Endothelial cell of umbilical vein (primary cell): ENCODE results near the gene MARCHF7. TPM values are rescaled to one million over a fixed set of nuclear protein-coding genes. Genes with fewer than 3 reads are reported as not detected.

Experiments used
- BruUV-seq: library from RNA; stranded (reverse); fragments of 400-500 nt; replicated peaks from 2 replicates; lab custom pipeline; 2021; lab: Mats Ljungman, UMichigan
- CTCF ChIA-PET: fragments of 300-600, 350-600 bp; sonication (Branson Sonifier 250); formaldehyde crosslinking; loops from one replicate; lab custom pipeline; 2021; ENCODE audit warnings: antibody characterized with exemption, inconsistent platforms; lab: Charles Lee
- POLR2A ChIA-PET: fragments of 300-600, 350-600 bp; sonication (Branson Sonifier 250); formaldehyde crosslinking; loops from one replicate; lab custom pipeline; 2021; ENCODE audit warnings: antibody characterized with exemption, inconsistent platforms; lab: Charles Lee
- DNase-seq: peaks from one replicate; pipeline ENCODE4 v3.0.0-alpha.2; 2011; ENCODE audit warnings: low read depth, low spot score
- FAIRE-seq: peaks from 2 replicates; lab custom pipeline; 2011; peaks lifted over from hg19 to GRCh38; lab: Jason Lieb, UNC
- H2AFZ ChIP-seq: 2 replicates; pipeline ENCODE4 v1.6.0; 2012; ENCODE audit warnings: low read depth, low read length, control low read depth, inconsistent platforms
- H3K27ac ChIP-seq: 2 replicates; pipeline ENCODE4 v1.5.1; 2011; ENCODE audit warnings: low read depth, mild to moderate bottlenecking, control low read depth, low read length, moderate library complexity; ENCODE audit not compliant: insufficient read depth
- H3K27me3 ChIP-seq, 2 experiments: 2 replicates each; pipeline versions ENCODE4 v1.6.0 to v1.6.1; 2011; ENCODE audit warnings: low read length in 2 of 2, mixed read lengths in 1 of 2; ENCODE audit not compliant: control insufficient read depth in 2 of 2, insufficient read depth in 2 of 2
- H3K36me3 ChIP-seq, 2 experiments: 2 replicates in 1 of 2; 3 replicates in 1 of 2; pipeline ENCODE4 v1.5.1; 2011; ENCODE audit warnings: low read length in 2 of 2, mild to moderate bottlenecking in 1 of 2, moderate library complexity in 1 of 2; ENCODE audit not compliant: control insufficient read depth in 2 of 2, insufficient read depth in 2 of 2; ENCODE audit errors: extremely low read depth in 1 of 2
- H3K4me1 ChIP-seq: 3 replicates; pipeline ENCODE4 v1.5.1; 2011; ENCODE audit warnings: mild to moderate bottlenecking, low read length; ENCODE audit not compliant: control insufficient read depth, insufficient read depth; ENCODE audit errors: extremely low read depth
- H3K4me2 ChIP-seq: 2 replicates; pipeline ENCODE4 v1.6.1; 2011; ENCODE audit warnings: low read length, control low read depth, mixed read lengths; ENCODE audit not compliant: insufficient read depth
- H3K4me3 ChIP-seq, 3 experiments: fragments of 200-600 bp in 1 of 3; sonication (generic), shearing (Covaris generic) in 1 of 3; replicated peaks in 1 of 3; 2 replicates each; pipeline ENCODE4 v1.5.1; 2011 to 2016; ENCODE audit warnings: control low read depth in 3 of 3, low read length in 3 of 3, mild to moderate bottlenecking in 2 of 3, inconsistent platforms in 1 of 3, low read depth in 1 of 3, moderate library complexity in 1 of 3; ENCODE audit not compliant: insufficient read depth in 1 of 3
- H3K79me2 ChIP-seq: 2 replicates; pipeline ENCODE4 v1.6.0; 2012; ENCODE audit warnings: low read length, inconsistent platforms; ENCODE audit not compliant: control insufficient read depth, insufficient read depth
- H3K9ac ChIP-seq: replicated peaks from 2 replicates; pipeline ENCODE3; 2011; ENCODE audit warnings: low read length, control low read depth; ENCODE audit not compliant: insufficient read depth; ENCODE audit errors: extremely low read depth
- H3K9me1 ChIP-seq: replicated peaks from 3 replicates; pipeline ENCODE4 v1.6.0; 2011; ENCODE audit warnings: mild to moderate bottlenecking, low read length; ENCODE audit not compliant: control insufficient read depth, insufficient read depth; ENCODE audit errors: extremely low read depth
- H3K9me3 ChIP-seq: replicated peaks from 2 replicates; pipeline ENCODE4 v1.5.1; 2012; ENCODE audit warnings: low read length, inconsistent platforms; ENCODE audit not compliant: control insufficient read depth, insufficient read depth
- H4K20me1 ChIP-seq: replicated peaks from 2 replicates; pipeline ENCODE3; 2011; ENCODE audit warnings: mild to moderate bottlenecking, low read length; ENCODE audit not compliant: control insufficient read depth, insufficient read depth; ENCODE audit errors: extremely low read depth
- CTCF ChIP-seq, 2 donors: IDR thresholded peaks; 1 replicate in 1 of 2; 2 replicates in 1 of 2; pipeline ENCODE4 v1.5.1; 2011; ENCODE audit warnings: low read length in 2 of 2, mild to moderate bottlenecking in 2 of 2, moderate library complexity in 2 of 2, control low read depth in 1 of 2, inconsistent platforms in 1 of 2, low read depth in 1 of 2; ENCODE audit not compliant: insufficient read depth in 1 of 2; ENCODE audit errors: extremely low read depth in 1 of 2
- EZH2 ChIP-seq: IDR thresholded peaks from 2 replicates; pipeline ENCODE4 v1.6.1; 2012; ENCODE audit warnings: borderline replicate concordance, low read depth, mild to moderate bottlenecking, moderate library complexity, low read length, inconsistent platforms; ENCODE audit not compliant: severe bottlenecking
- FOS ChIP-seq: IDR thresholded peaks from 2 replicates; pipeline ENCODE4 v1.6.1; 2011; ENCODE audit warnings: mild to moderate bottlenecking, low read length, moderate library complexity, borderline replicate concordance; ENCODE audit not compliant: insufficient read depth
- GATA2 ChIP-seq: IDR thresholded peaks from 2 replicates; pipeline ENCODE4 v1.7.0; 2011; ENCODE audit warnings: low read depth, mild to moderate bottlenecking, moderate library complexity, mixed read lengths, low read length; ENCODE audit not compliant: insufficient read length, insufficient read depth
- JUN ChIP-seq: IDR thresholded peaks from 2 replicates; pipeline ENCODE4 v1.6.1; 2011; ENCODE audit warnings: borderline replicate concordance, low read depth; ENCODE audit not compliant: insufficient read length, insufficient read depth
- MYC ChIP-seq: IDR thresholded peaks from one replicate; pipeline ENCODE4 v1.6.1; 2011; ENCODE audit warnings: mild to moderate bottlenecking, low read depth, low read length
- POLR2A ChIP-seq: IDR thresholded peaks from 2 replicates; pipeline ENCODE4 v1.6.1; 2012; ENCODE audit warnings: low read depth, mild to moderate bottlenecking, control low read depth, low read length
- POLR2AphosphoS5 ChIP-seq: IDR thresholded peaks from 2 replicates; pipeline ENCODE4 v1.6.1; 2012; ENCODE audit warnings: low read depth, mild to moderate bottlenecking, control low read depth, low read length, moderate library complexity; ENCODE audit not compliant: insufficient read depth
- dilution Hi-C: fragments of 300-500 bp; cut with MboI; formaldehyde crosslinking; loops from one replicate; pipeline ENCODE4 v1.15.0; 2019; ENCODE audit warnings: low sequenced_read_pairs; ENCODE audit not compliant: extremely low pct_ligation_motif_present
- intact Hi-C: fragments of 100-400 bp; cut with micrococcal nuclease; formaldehyde crosslinking; loops from one replicate; pipeline ENCODE4 v1.10.0; 2022
- polyA plus RNA-seq, 4 experiments: library from polyadenylated mRNA; depleted of rRNA in 3 of 4; stranded (reverse) in 3 of 4; unstranded in 1 of 4; fragments of >200 nt; gene quantifications; 2 replicates each; pipeline versions ENCODE4 v1.2.1 to v1.2.3, GENCODE V29; 2011 to 2012; ENCODE audit warnings: missing spikeins in 1 of 4
- total RNA-seq: library from RNA; stranded (reverse); gene quantifications from 2 replicates; pipeline ENCODE4 v1.2.3, GENCODE V29; 2021
- TF ChIP-seq, protein P1 (sequence below): IDR thresholded peaks from 2 replicates; pipeline ENCODE4 v1.6.1; 2011; ENCODE audit not compliant: insufficient read depth, insufficient read length

The MARCHF7 gene
- total and polyA plus RNA-seq, 2 donors (not counting 3 experiments of a cell fraction or from before 2014, with no cell fraction given): 21.2 to 82.0 TPM

DNA sequence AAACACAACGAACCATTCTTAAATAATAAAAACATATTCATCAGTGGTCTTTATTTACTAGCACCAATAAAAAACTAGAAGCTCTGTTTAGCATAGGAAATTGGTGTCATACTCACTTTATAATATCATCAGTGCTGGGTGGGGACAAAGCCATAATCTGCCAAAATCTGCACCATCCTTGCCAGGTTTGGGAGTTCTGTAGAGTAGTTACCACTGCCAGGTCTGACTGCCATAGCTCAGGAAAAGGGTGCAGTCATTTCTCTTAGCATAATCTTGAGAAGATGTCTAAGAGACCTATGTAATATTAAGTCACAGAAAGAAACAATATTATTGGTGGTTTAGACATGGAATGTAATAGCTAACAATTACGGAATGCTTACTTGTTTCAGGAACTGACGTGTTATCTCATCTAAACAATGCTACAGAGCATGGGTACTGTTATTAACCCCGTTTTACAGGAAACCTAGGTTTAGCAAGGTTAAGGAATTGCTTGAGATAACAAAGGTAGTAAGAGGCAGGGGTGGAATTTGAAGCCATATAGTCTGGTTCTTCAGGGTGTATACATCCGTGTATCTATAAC is 1.6 kb upstream of the MARCHF7 start:
- peaks cover 0 to 1% of the 10 kb centered on the region in 2 experiments for H3K36me3 ChIP-seq
- peaks cover 25% of the 10 kb centered on the region for H3K4me1 ChIP-seq
- peaks cover 34% of the 10 kb centered on the region for H3K79me2 ChIP-seq
- POLR2A ChIA-PET: interaction anchor here (3.3 kb wide), 1 partner anchor 96 kb away, joined by 18 read pairs; no protein-coding TSS in a partner anchor
- intact Hi-C loops (loop anchor here (5.0 to 10.0 kb wide), 4 partner anchors 87 to 573 kb away; partner anchors contain the start of gene CD302), dilution Hi-C loops (loop anchor here (25.0 kb wide), 1 partner anchor 98 kb away; the partner anchor contains the start of gene BAZ2B)
- peak overlapping the region; percentile 97 for H3K4me2 ChIP-seq
- CTCF ChIA-PET: interaction anchor here (1.5 to 1.7 kb wide), 2 partner anchors 89 to 279 kb away, joined by 5 read pairs; no protein-coding TSS in a partner anchor
- H3K27me3 ChIP-seq: no peaks in the 10 kb centered on the region
- H2AFZ ChIP-seq: peak overlapping the region; percentile 58
- H4K20me1 ChIP-seq: peaks cover 7% of the 10 kb centered on the region
- no TSS peak for BruUV-seq
- peak overlapping the region; percentile 86 for H3K27ac ChIP-seq
- no peaks in the 10 kb centered on the region for H3K9me1 ChIP-seq
- FAIRE-seq (peak; percentile 79), DNase-seq (peak; percentile 81)
- H3K9me3 ChIP-seq: no peaks in the 10 kb centered on the region
- peak overlapping the region in 1 of 3 experiments; percentile 88 for H3K4me3 ChIP-seq
- peak overlapping the region; percentile 98 for H3K9ac ChIP-seq
- TF ChIP-seq CTCF (IDR thresholded peaks at IDR 0.05; ENCODE audit: extremely low read depth in 1 of 2, insufficient read depth in 1 of 2, low read depth in 1 of 2, low read length in 2 of 2) (no peak), POLR2AphosphoS5 (peak; percentile 49), JUN (peak; percentile 43), GATA2 (peak; percentile 63), FOS (peak; percentile 4), EZH2 (no peak), MYC (no peak), POLR2A (no peak)
- TF ChIP-seq, protein P1, sequence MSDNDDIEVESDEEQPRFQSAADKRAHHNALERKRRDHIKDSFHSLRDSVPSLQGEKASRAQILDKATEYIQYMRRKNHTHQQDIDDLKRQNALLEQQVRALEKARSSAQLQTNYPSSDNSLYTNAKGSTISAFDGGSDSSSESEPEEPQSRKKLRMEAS: no peak
